Ovary (tissue), 9 donors: ENCODE results near the gene OSBPL3. TPM values are rescaled to one million over a fixed set of nuclear protein-coding genes. Genes with fewer than 3 reads are reported as not detected.

Source experiments
- DNase-seq, 5 donors: peaks; one replicate each; pipeline ENCODE4 v3.0.0-alpha.2; 2019 to 2020
- H3K27ac ChIP-seq, 2 donors: fragments of 200-600 bp; one replicate each; pipeline versions ENCODE4 v1.5.1 to v1.8.0; 2019 to 2022
- H3K27me3 ChIP-seq: fragments of 200-600 bp; one replicate; pipeline ENCODE4 v1.8.0; 2022
- H3K36me3 ChIP-seq: fragments of 200-600 bp; sonication (generic); one replicate; pipeline ENCODE4 v1.5.1; 2019
- H3K4me1 ChIP-seq: one replicate; pipeline ENCODE4 v1.8.1; 2013; ENCODE audit warnings: mild to moderate bottlenecking, moderate library complexity; ENCODE audit not compliant: insufficient read depth
- H3K4me3 ChIP-seq: fragments of 200-600 bp; sonication (generic); one replicate; pipeline ENCODE4 v1.5.1; 2017
- H3K9me3 ChIP-seq, 2 donors: fragments of 200-600 bp in 1 of 2; sonication (generic) in 1 of 2; one replicate each; pipeline versions ENCODE4 v1.5.1 to v1.8.1; 2013 to 2019; ENCODE audit warnings: mild to moderate bottlenecking in 1 of 2, moderate library complexity in 1 of 2
- EP300 ChIP-seq: sonication (generic); formaldehyde crosslinking; IDR thresholded peaks from one replicate; pipeline ENCODE4 v1.6.1; 2017; ENCODE audit warnings: antibody characterized with exemption
- POLR2A ChIP-seq: fragments of 450-650 bp; IDR thresholded peaks from one replicate; pipeline ENCODE4 v1.6.1; 2017; ENCODE audit warnings: antibody characterized with exemption, mild to moderate bottlenecking, moderate library complexity
- whole genome bisulfite sequencing, 3 donors: extraction: QIAGEN DNeasy Blood & Tissue Kit in 1 of 3; methylation state at CpG; one replicate each; pipeline versions ENCODE4 v1.1.5 to v1.1.7; 2013 to 2017; 5-methylcytosine and 5-hydroxymethylcytosine counted together
- intact Hi-C, 4 donors: fragments of 100-400 bp; cut with DNase I; formaldehyde crosslinking; loops; one replicate each; pipeline versions ENCODE4 v1.11.0 to v1.15.1; 2022 to 2023
- polyA plus RNA-seq, 2 donors: library from polyadenylated mRNA; stranded (reverse); fragments of 200-250 nt in 1 of 2; fragments of 350-450 nt in 1 of 2; fragmentation: Illumina TruSeq in 1 of 2; extraction: RNeasy Lipid Tissue Mini Kit (QIAGEN cat#74804) in 1 of 2; gene quantifications; one replicate each; pipeline ENCODE4 v1.2.3, GENCODE V29; 2013 to 2014
- total RNA-seq, 7 donors: library from RNA; depleted of rRNA in 2 of 7; stranded (reverse); fragments of >200 nt in 2 of 7; fragmentation: NEBNext Ultra II Directional in 3 of 7; extraction: Animal tissue kit (Norgen Biotek cat#: 25700) in 3 of 7; gene quantifications; one replicate each; pipeline versions ENCODE4 v1.1.0 to v1.2.4, GENCODE V29; 2016 to 2023
- TF ChIP-seq, protein P1 (sequence below), 3 donors: fragments of 450-650 bp in 2 of 3; fragments of 200-600 bp in 1 of 3; IDR thresholded peaks; one replicate each; pipeline versions ENCODE4 v1.5.1 to v1.8.0; 2016 to 2022; ENCODE audit warnings: antibody characterized with exemption in 3 of 3, mild to moderate bottlenecking in 1 of 3
- donor health status: DM: no; HTN: no; CAD: no; lungs with moderate emphysema.
- donor health status: DM: no; HTN: no; CAD: no.
- donor health status: Bipolar disorder and iron deficiency.
- donor health status: DM: yes; HTN: yes; CAD: no.
- donor health status: DM: no; HTN: no; CAD: no.
- donor health status: DM: yes; HTN: yes; CAD: no.

OSBPL3 gene
- total and polyA plus RNA-seq, 9 donors: 6.0 to 29.1 (median 13.1) TPM

GRCh38 chr7:24757353-24758275 is 222.4 kb downstream of the OSBPL3 start, which contains the start of gene GSDME:
TSS of gene GSDME (minus strand) at chr7:24757464. CDS start at chr7:24749774, 7,690 bp downstream.
- Histone ChIP-seq H3K27me3 (no peaks in the 10 kb centered on the region), H3K36me3 (no peaks in the 10 kb centered on the region), H3K4me1 (no peaks in the 10 kb centered on the region), H3K27ac (peak within 1 kb of the TSS; percentile 92 to 98), H3K4me3 (peak within 1 kb of the TSS; percentile 81), H3K9me3 (no peaks in the 10 kb centered on the region)
- intact Hi-C loops: no loop called here
- peak; percentile 73 to 80 (median 78) for DNase-seq
- TF ChIP-seq, protein P1, sequence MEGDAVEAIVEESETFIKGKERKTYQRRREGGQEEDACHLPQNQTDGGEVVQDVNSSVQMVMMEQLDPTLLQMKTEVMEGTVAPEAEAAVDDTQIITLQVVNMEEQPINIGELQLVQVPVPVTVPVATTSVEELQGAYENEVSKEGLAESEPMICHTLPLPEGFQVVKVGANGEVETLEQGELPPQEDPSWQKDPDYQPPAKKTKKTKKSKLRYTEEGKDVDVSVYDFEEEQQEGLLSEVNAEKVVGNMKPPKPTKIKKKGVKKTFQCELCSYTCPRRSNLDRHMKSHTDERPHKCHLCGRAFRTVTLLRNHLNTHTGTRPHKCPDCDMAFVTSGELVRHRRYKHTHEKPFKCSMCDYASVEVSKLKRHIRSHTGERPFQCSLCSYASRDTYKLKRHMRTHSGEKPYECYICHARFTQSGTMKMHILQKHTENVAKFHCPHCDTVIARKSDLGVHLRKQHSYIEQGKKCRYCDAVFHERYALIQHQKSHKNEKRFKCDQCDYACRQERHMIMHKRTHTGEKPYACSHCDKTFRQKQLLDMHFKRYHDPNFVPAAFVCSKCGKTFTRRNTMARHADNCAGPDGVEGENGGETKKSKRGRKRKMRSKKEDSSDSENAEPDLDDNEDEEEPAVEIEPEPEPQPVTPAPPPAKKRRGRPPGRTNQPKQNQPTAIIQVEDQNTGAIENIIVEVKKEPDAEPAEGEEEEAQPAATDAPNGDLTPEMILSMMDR (IDR thresholded peaks at IDR 0.05): no peak
- no peak for TF ChIP-seq EP300
- TF ChIP-seq POLR2A: peak; percentile 27
- WGBS, 3 donors: 9 to 17% (median 11%) methylated on average over 38 to 81 of the region's 81 CpGs

- Histone ChIP-seq H3K27me3 (no peaks in the 10 kb centered on the region), H3K36me3 (no peaks in the 10 kb centered on the region), H3K9me3 (no peaks in the 10 kb centered on the region), H3K4me3 (peak overlapping the region; percentile 81), H3K4me1 (no peaks in the 10 kb centered on the region), H3K27ac (peak overlapping the region; percentile 92 to 98)
- 3 to 5% (median 5%) methylated on average over 48 to 54 of the region's 54 CpGs for WGBS, 3 donors
- no peak for TF ChIP-seq EP300
- TF ChIP-seq, protein P1 (IDR thresholded peaks at IDR 0.05): no peak
- intact Hi-C loops: no loop called here
- DNase-seq: peak in 4 of 5 donors; percentile 68 to 79 (median 76)
Observed at GRCh38 chr7:24756545-24757352, 223.2 kb downstream of the OSBPL3 start.

GRCh38 chr7:24755541-24756407 is 224.2 kb downstream of the OSBPL3 start:
- no peak for TF ChIP-seq POLR2A
- no peak for TF ChIP-seq EP300
- TF ChIP-seq, protein P1 (IDR thresholded peaks at IDR 0.05): no peak
- H3K27ac ChIP-seq: peak overlapping the region in 1 of 2 donors; percentile 98
- 83 to 87% (median 84%) methylated on average over 12 of the region's 12 CpGs for WGBS, 3 donors
- no peaks in the 10 kb centered on the region for H3K4me1 ChIP-seq
- intact Hi-C loops: no loop called here
- no peaks in the 10 kb centered on the region for H3K27me3 ChIP-seq
- no peaks in the 10 kb centered on the region for H3K36me3 ChIP-seq
- no peaks in the 10 kb centered on the region for H3K9me3 ChIP-seq
- no peak for DNase-seq
- no peak overlapping the region for H3K4me3 ChIP-seq
